Adrenal gland (tissue), 12 donors: ENCODE data around the gene TBC1D16. TPM values are rescaled to one million over a fixed set of nuclear protein-coding genes. Genes with fewer than 3 reads are reported as not detected.

Experiments used
- DNase-seq, 7 donors: peaks; one replicate each; pipeline ENCODE4 v3.0.0-alpha.2; 2019 to 2020
- H3K27ac ChIP-seq, 5 donors: fragments of 200-600 bp; sonication (generic) in 4 of 5; 1 replicate in 3 of 5; 2 replicates in 2 of 5; pipeline versions ENCODE4 v1.5.1 to v1.8.0; 2016 to 2020; ENCODE audit warnings: mild to moderate bottlenecking in 1 of 5
- H3K27me3 ChIP-seq: fragments of 200-600 bp; 2 replicates; pipeline ENCODE4 v1.8.0; 2021
- H3K36me3 ChIP-seq, 2 donors: fragments of 200-600 bp; replicated peaks in 1 of 2; 1 replicate in 1 of 2; 2 replicates in 1 of 2; pipeline versions ENCODE4 v1.5.1 to v1.8.0; 2018 to 2022
- H3K4me1 ChIP-seq, 2 donors: fragments of 200-600 bp; replicated peaks in 1 of 2; 1 replicate in 1 of 2; 2 replicates in 1 of 2; pipeline versions ENCODE4 v1.5.1 to v1.8.0; 2018 to 2021
- H3K4me3 ChIP-seq, 4 donors: fragments of 200-600 bp; sonication (generic) in 3 of 4; one replicate each; pipeline ENCODE4 v1.5.1; 2016 to 2018
- H3K9me3 ChIP-seq, 3 donors: fragments of 200-600 bp; sonication (generic) in 1 of 3; replicated peaks in 1 of 3; 1 replicate in 2 of 3; 2 replicates in 1 of 3; pipeline versions ENCODE4 v1.5.1 to v1.8.0; 2016 to 2021
- CTCF ChIP-seq, 6 experiments: fragments of 450-650 bp in 4 of 6; fragments of 200-600 bp in 2 of 6; sonication (generic) in 1 of 6; IDR thresholded peaks; 1 replicate in 5 of 6; 2 replicates in 1 of 6; pipeline versions ENCODE4 v1.5.1 to v1.8.0; 2016 to 2021; ENCODE audit warnings: antibody characterized with exemption in 6 of 6, mild to moderate bottlenecking in 2 of 6, moderate library complexity in 1 of 6
- POLR2A ChIP-seq, 2 donors: fragments of 450-650 bp; IDR thresholded peaks; one replicate each; pipeline ENCODE4 v1.6.1; 2017; ENCODE audit warnings: antibody characterized with exemption in 2 of 2, mild to moderate bottlenecking in 2 of 2, moderate library complexity in 1 of 2
- WGBS, 4 donors: extraction: QIAGEN DNeasy Blood & Tissue Kit in 2 of 4; methylation state at CpG; one replicate each; pipeline versions ENCODE4 v1.1.5 to v1.1.7; 2013 to 2017; 5-methylcytosine and 5-hydroxymethylcytosine counted together
- intact Hi-C, 2 donors: fragments of 100-400 bp; cut with DNase I; formaldehyde crosslinking; loops; one replicate each; pipeline versions ENCODE4 v1.14.1 to v1.15.0; 2022 to 2023
- polyA plus RNA-seq, 3 donors: library from polyadenylated mRNA; stranded (reverse); fragments of 200-250 nt in 2 of 3; fragments of 350-450 nt in 1 of 3; fragmentation: Illumina TruSeq in 1 of 3; extraction: RNeasy Lipid Tissue Mini Kit (QIAGEN cat#74804) in 1 of 3; gene quantifications; one replicate each; pipeline ENCODE4 v1.2.3, GENCODE V29; 2013 to 2014
- total RNA-seq, 9 donors: library from RNA; depleted of rRNA in 4 of 9; stranded (reverse); fragments of >200 nt in 4 of 9; fragments of 120-200 nt in 1 of 9; fragmentation: NEBNext Ultra II Directional in 1 of 9; extraction: Animal tissue kit (Norgen Biotek cat#: 25700) in 1 of 9; gene quantifications; one replicate each; pipeline versions ENCODE4 v1.1.0 to v1.2.4, GENCODE V29; 2013 to 2023
- donor health status: healthy with polysubstance abuse.
- donor health status: Bipolar disorder and iron deficiency.
- donor health status: DM: yes; HTN: yes; CAD: no.
- donor health status: DM: no; HTN: no; CAD: no.
- donor health status: DM: no; HTN: no; CAD: no.
- donor health status: DM: yes; HTN: yes; CAD: no.

TBC1D16 gene
- total and polyA plus RNA-seq, 12 donors: 4.2 to 62.5 (median 29.5) TPM

DNA sequence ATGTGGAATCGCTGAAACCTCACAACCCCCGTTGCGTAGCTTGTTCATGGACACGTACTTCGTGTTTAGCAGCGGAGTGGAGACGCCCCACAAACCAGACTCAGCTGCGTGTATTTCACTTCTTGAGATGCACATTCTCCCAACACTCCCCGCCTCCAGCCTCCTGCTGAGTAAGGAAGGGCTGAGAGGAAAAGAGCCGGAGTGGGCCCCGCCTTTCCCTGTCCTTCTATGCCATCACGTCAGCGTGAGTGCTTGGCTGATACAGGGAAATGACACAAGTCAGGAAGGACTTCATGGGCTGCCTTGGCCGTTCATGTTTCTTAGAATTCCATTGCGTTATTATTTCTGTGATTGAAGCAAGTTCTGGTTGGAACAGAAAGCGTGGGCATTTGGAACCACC is 127.8 kb downstream of the TBC1D16 start:
- TF ChIP-seq CTCF (IDR thresholded peaks at IDR 0.05) (no peak), POLR2A (IDR thresholded peaks at IDR 0.05) (no peak)
- H3K4me3 ChIP-seq: no peak overlapping the region
- WGBS, 4 donors: 54 to 78% (median 59%) methylated on average over 13 to 16 of the region's 16 CpGs
- H3K27ac ChIP-seq: no peak overlapping the region
- H3K9me3 ChIP-seq: no peaks in the 10 kb centered on the region
- no peaks in the 10 kb centered on the region for H3K4me1 ChIP-seq
- no peaks in the 10 kb centered on the region for H3K36me3 ChIP-seq
- no peaks in the 10 kb centered on the region for H3K27me3 ChIP-seq
- DNase-seq: peak in 3 of 7 donors; percentile 60 to 63 (median 61)
- intact Hi-C loops: no loop called here

DNA sequence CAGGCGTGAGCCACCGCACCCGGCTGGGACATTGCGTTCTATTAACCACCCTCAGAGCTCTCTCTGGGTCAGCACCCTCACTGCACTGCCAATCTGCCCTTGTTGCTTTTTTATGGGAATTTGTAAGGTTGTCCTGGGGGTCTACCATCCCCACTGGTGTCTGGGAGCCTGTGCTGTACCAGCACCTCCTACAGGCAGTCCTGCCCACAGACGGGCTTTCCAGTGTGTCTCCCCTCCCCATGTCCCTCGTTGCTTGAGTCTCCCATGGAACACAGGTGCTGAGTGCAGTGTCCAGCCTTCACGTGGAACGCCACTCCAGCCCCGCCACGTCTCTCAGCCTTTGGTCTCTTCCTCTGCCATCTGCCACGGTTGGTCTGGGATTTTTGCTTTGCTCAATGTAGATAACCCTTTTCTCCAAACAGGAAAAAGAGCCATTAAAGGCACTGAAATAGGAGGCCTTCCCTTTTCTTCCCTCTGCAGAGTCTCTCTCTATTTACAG is 128.4 kb downstream of the TBC1D16 start:
- DNase-seq: no peak
- intact Hi-C loops: no loop called here
- Histone ChIP-seq H3K4me3 (no peak overlapping the region), H3K27me3 (peaks cover 3% of the 10 kb centered on the region), H3K4me1 (no peaks in the 10 kb centered on the region), H3K36me3 (no peaks in the 10 kb centered on the region), H3K27ac (no peak overlapping the region), H3K9me3 (no peaks in the 10 kb centered on the region)
- TF ChIP-seq CTCF (IDR thresholded peaks at IDR 0.05) (no peak), POLR2A (IDR thresholded peaks at IDR 0.05) (no peak)
- 78 to 84% (median 81%) methylated on average over 11 of the region's 11 CpGs for WGBS, 4 donors

GRCh38 chr17:79905832-79906231 is 129.8 kb downstream of the TBC1D16 start:
- H3K4me1 ChIP-seq: no peaks in the 10 kb centered on the region
- intact Hi-C loops: no loop called here
- H3K27ac ChIP-seq: no peak overlapping the region
- no peak for TF ChIP-seq CTCF (IDR thresholded peaks at IDR 0.05)
- no peak for TF ChIP-seq POLR2A (IDR thresholded peaks at IDR 0.05)
- H3K9me3 ChIP-seq: no peaks in the 10 kb centered on the region
- H3K36me3 ChIP-seq: no peaks in the 10 kb centered on the region
- peaks cover 4% of the 10 kb centered on the region for H3K27me3 ChIP-seq
- 65 to 85% (median 74%) methylated on average over 6 to 8 of the region's 8 CpGs for WGBS, 4 donors
- DNase-seq: no peak
- no peak overlapping the region for H3K4me3 ChIP-seq

DNA sequence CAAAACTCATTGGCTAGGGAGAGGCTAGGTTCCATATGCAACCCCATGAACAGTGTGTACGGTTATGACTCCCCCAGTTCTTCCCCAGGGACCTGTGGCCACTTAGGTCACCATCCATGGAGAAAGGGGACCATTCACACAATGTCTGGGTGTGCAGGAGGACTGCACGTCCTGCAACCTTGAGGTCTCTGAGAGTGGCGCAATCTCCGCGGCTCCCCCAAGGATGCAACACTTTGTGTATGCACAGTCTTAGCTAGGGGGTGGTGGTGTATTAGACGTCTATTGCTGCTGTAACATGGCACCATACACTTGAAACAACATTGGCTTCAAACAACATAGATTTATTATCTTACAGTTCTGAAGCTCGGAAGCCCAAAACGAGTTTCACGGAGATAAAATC is 130.8 kb downstream of the TBC1D16 start:
- no peak for DNase-seq
- H3K36me3 ChIP-seq: no peaks in the 10 kb centered on the region
- no peak overlapping the region for H3K27ac ChIP-seq
- WGBS, 4 donors: 59 to 69% (median 62%) methylated on average over 5 to 9 of the region's 9 CpGs
- intact Hi-C loops: no loop called here
- peaks cover 4% of the 10 kb centered on the region for H3K27me3 ChIP-seq
- no peaks in the 10 kb centered on the region for H3K4me1 ChIP-seq
- H3K4me3 ChIP-seq: no peak overlapping the region
- TF ChIP-seq POLR2A (IDR thresholded peaks at IDR 0.05) (no peak), CTCF (IDR thresholded peaks at IDR 0.05) (no peak)
- no peaks in the 10 kb centered on the region for H3K9me3 ChIP-seq
